ENCODE measurements around the gene CPLANE1. TPM values are rescaled to one million over a fixed set of nuclear protein-coding genes. Genes with fewer than 3 reads are reported as not detected.
"Not testable (repeated sequence)": the region's sequence is repeated elsewhere in the genome, so short reads cannot be mapped to it uniquely, and the experiment has no call there.

Gene CPLANE1
- total RNA-seq (2014; rRNA removed; shearing (Covaris generic)): 3.1 and 4.6 TPM in 2 replicates

GRCh38 chr5:37248970-37249814 is at the start of gene CPLANE1:
Gene CPLANE1 (minus strand): TSS chr5:37249376. CDS start chr5:37247698, 1,678 bp downstream.
- Histone ChIP-seq H3K36me3 (replicated peaks; ENCODE audit: control insufficient read depth, insufficient read depth, low read length) (no peaks in the 10 kb centered on the region), H3K27me3 (ENCODE audit: control insufficient read depth, insufficient read depth, low read length) (no peaks in the 10 kb centered on the region; the same call in 1 of the 2 replicates), H3K4me3 (ENCODE audit: insufficient read depth, low read depth, low read length) (peak within 1 kb of the TSS; percentile 81)
- DNase-seq: peak; percentile 93

- not testable (repeated sequence) for H3K4me3 ChIP-seq (ENCODE audit: insufficient read depth, low read depth, low read length); DNase-seq; H3K27me3 ChIP-seq (ENCODE audit: control insufficient read depth, insufficient read depth, low read length)
- H3K36me3 ChIP-seq (replicated peaks; ENCODE audit: control insufficient read depth, insufficient read depth, low read length): peaks cover 27% of the 10 kb centered on the region
Observed at GRCh38 chr5:37296313-37296712, 47.1 kb upstream of the CPLANE1 start.

GRCh38 chr5:37283214-37283820 is 34.1 kb upstream of the CPLANE1 start:
- H3K36me3 ChIP-seq (replicated peaks; ENCODE audit: control insufficient read depth, insufficient read depth, low read length): no peaks in the 10 kb centered on the region
- no peak for DNase-seq
- H3K4me3 ChIP-seq (ENCODE audit: insufficient read depth, low read depth, low read length): no peak overlapping the region
- no peaks in the 10 kb centered on the region for H3K27me3 ChIP-seq (ENCODE audit: control insufficient read depth, insufficient read depth, low read length)

GRCh38 chr5:37275511-37275910 is 26.3 kb upstream of the CPLANE1 start:
- Histone ChIP-seq H3K4me3 (ENCODE audit: insufficient read depth, low read depth, low read length) (no peak overlapping the region), H3K36me3 (replicated peaks; ENCODE audit: control insufficient read depth, insufficient read depth, low read length) (no peaks in the 10 kb centered on the region), H3K27me3 (ENCODE audit: control insufficient read depth, insufficient read depth, low read length) (no peaks in the 10 kb centered on the region)
- no peak for DNase-seq

- no peaks in the 10 kb centered on the region for H3K36me3 ChIP-seq (replicated peaks; ENCODE audit: control insufficient read depth, insufficient read depth, low read length)
- H3K27me3 ChIP-seq (ENCODE audit: control insufficient read depth, insufficient read depth, low read length): no peaks in the 10 kb centered on the region
- DNase-seq: no peak
- H3K4me3 ChIP-seq (ENCODE audit: insufficient read depth, low read depth, low read length): no peak overlapping the region
Observed at GRCh38 chr5:37272511-37272910, 23.3 kb upstream of the CPLANE1 start.

- not testable (repeated sequence) for H3K27me3 ChIP-seq (ENCODE audit: control insufficient read depth, insufficient read depth, low read length); DNase-seq; H3K36me3 ChIP-seq (replicated peaks; ENCODE audit: control insufficient read depth, insufficient read depth, low read length); H3K4me3 ChIP-seq (ENCODE audit: insufficient read depth, low read depth, low read length)
Observed at GRCh38 chr5:37268100-37268499, 18.9 kb upstream of the CPLANE1 start.

GRCh38 chr5:37255774-37256358 is 6.7 kb upstream of the CPLANE1 start:
- Histone ChIP-seq H3K27me3 (ENCODE audit: control insufficient read depth, insufficient read depth, low read length) (no peaks in the 10 kb centered on the region), H3K36me3 (replicated peaks; ENCODE audit: control insufficient read depth, insufficient read depth, low read length) (no peaks in the 10 kb centered on the region), H3K4me3 (ENCODE audit: insufficient read depth, low read depth, low read length) (no peak overlapping the region)
- no peak for DNase-seq

- Histone ChIP-seq H3K36me3 (replicated peaks; ENCODE audit: control insufficient read depth, insufficient read depth, low read length) (no peaks in the 10 kb centered on the region), H3K27me3 (ENCODE audit: control insufficient read depth, insufficient read depth, low read length) (no peaks in the 10 kb centered on the region; the same call in 1 of the 2 replicates), H3K4me3 (ENCODE audit: insufficient read depth, low read depth, low read length) (no peak overlapping the region)
- DNase-seq: no peak
Observed at GRCh38 chr5:37254581-37254980, 5.4 kb upstream of the CPLANE1 start.

GRCh38 chr5:37251665-37252064 is 2.5 kb upstream of the CPLANE1 start:
- DNase-seq: no peak
- Histone ChIP-seq H3K27me3 (ENCODE audit: control insufficient read depth, insufficient read depth, low read length) (no peaks in the 10 kb centered on the region; the same call in 1 of the 2 replicates), H3K4me3 (ENCODE audit: insufficient read depth, low read depth, low read length) (no peak overlapping the region), H3K36me3 (replicated peaks; ENCODE audit: control insufficient read depth, insufficient read depth, low read length) (no peaks in the 10 kb centered on the region)

GRCh38 chr5:37249815-37250164 is 614 bp upstream of the CPLANE1 start:
- Histone ChIP-seq H3K27me3 (ENCODE audit: control insufficient read depth, insufficient read depth, low read length) (no peaks in the 10 kb centered on the region; the same call in 1 of the 2 replicates), H3K4me3 (ENCODE audit: insufficient read depth, low read depth, low read length) (peak overlapping the region; percentile 81), H3K36me3 (replicated peaks; ENCODE audit: control insufficient read depth, insufficient read depth, low read length) (no peaks in the 10 kb centered on the region)
- DNase-seq: no peak

GRCh38 chr5:37248421-37248969 is 681 bp downstream of the CPLANE1 start:
- Histone ChIP-seq H3K4me3 (ENCODE audit: insufficient read depth, low read depth, low read length) (peak overlapping the region; percentile 81), H3K36me3 (replicated peaks; ENCODE audit: control insufficient read depth, insufficient read depth, low read length) (no peaks in the 10 kb centered on the region), H3K27me3 (ENCODE audit: control insufficient read depth, insufficient read depth, low read length) (no peaks in the 10 kb centered on the region; the same call in 1 of the 2 replicates)
- no peak for DNase-seq

GRCh38 chr5:37247496-37247895 is 1.7 kb downstream of the CPLANE1 start:
- Histone ChIP-seq H3K36me3 (replicated peaks; ENCODE audit: control insufficient read depth, insufficient read depth, low read length) (no peaks in the 10 kb centered on the region), H3K4me3 (ENCODE audit: insufficient read depth, low read depth, low read length) (no peak overlapping the region), H3K27me3 (ENCODE audit: control insufficient read depth, insufficient read depth, low read length) (no peaks in the 10 kb centered on the region; the same call in 1 of the 2 replicates)
- no peak for DNase-seq

GRCh38 chr5:37247036-37247435 is 2.1 kb downstream of the CPLANE1 start:
- DNase-seq: no peak

GRCh38 chr5:37234288-37234687 is 14.9 kb downstream of the CPLANE1 start:
- no peaks in the 10 kb centered on the region; the same call in 1 of the 2 replicates for H3K36me3 ChIP-seq (replicated peaks; ENCODE audit: control insufficient read depth, insufficient read depth, low read length)
- no peak overlapping the region for H3K4me3 ChIP-seq (ENCODE audit: insufficient read depth, low read depth, low read length)
- DNase-seq: no peak
- H3K27me3 ChIP-seq (ENCODE audit: control insufficient read depth, insufficient read depth, low read length): no peaks in the 10 kb centered on the region

More at GRCh38 chr5:37247036-37247435, 2.1 kb downstream of the CPLANE1 start:
- H3K36me3 ChIP-seq (replicated peaks; ENCODE audit: control insufficient read depth, insufficient read depth, low read length): no peaks in the 10 kb centered on the region
- H3K27me3 ChIP-seq (ENCODE audit: control insufficient read depth, insufficient read depth, low read length): no peaks in the 10 kb centered on the region; the same call in 1 of the 2 replicates
- no peak overlapping the region for H3K4me3 ChIP-seq (ENCODE audit: insufficient read depth, low read depth, low read length)

Measured in H7 (cell line).